Fibroblast of peridontal ligament (primary cell): ENCODE measurements around the gene SULT2B1.

ENCODE experiments used
- DNase-seq: peaks from one replicate; pipeline ENCODE4 v3.0.0-alpha.2; 2010; ENCODE audit errors: extremely low read depth

Gene SULT2B1

GRCh38 chr19:48634424-48635262, 82.7 kb downstream of the SULT2B1 start:
- peak; percentile 90 for DNase-seq

GRCh38 chr19:48635263-48635965, 83.4 kb downstream of the SULT2B1 start:
- DNase-seq: no peak

- DNase-seq: no peak
Measured at GRCh38 chr19:48635966-48636858, 84.2 kb downstream of the SULT2B1 start.

- no peak for DNase-seq
Measured at GRCh38 chr19:48636859-48637448, 85.0 kb downstream of the SULT2B1 start, which contains the start of gene DBP. Gene DBP (minus strand): TSS chr19:48637379. CDS start chr19:48636994, 385 bp downstream.

- peak; percentile 98 for DNase-seq
Measured at GRCh38 chr19:48637449-48637947, 85.5 kb downstream of the SULT2B1 start.

GRCh38 chr19:48637948-48638830, 86.2 kb downstream of the SULT2B1 start:
- DNase-seq: peak; percentile 96

GRCh38 chr19:48638831-48639381, 86.9 kb downstream of the SULT2B1 start:
- DNase-seq: no peak

GRCh38 chr19:48639483-48640375, 87.8 kb downstream of the SULT2B1 start:
- DNase-seq: no peak

- no peak for DNase-seq
Measured at GRCh38 chr19:48641850-48642249, 89.9 kb downstream of the SULT2B1 start.

GRCh38 chr19:48642862-48643261, 90.9 kb downstream of the SULT2B1 start:
- DNase-seq: no peak

- no peak for DNase-seq
Measured at GRCh38 chr19:48644355-48644754, 92.4 kb downstream of the SULT2B1 start.

- peak; percentile 62 for DNase-seq
Measured at GRCh38 chr19:48644839-48645619, 93.1 kb downstream of the SULT2B1 start.

- no peak for DNase-seq
Measured at GRCh38 chr19:48645620-48646000, 93.6 kb downstream of the SULT2B1 start.

GRCh38 chr19:48646001-48646721, 94.2 kb downstream of the SULT2B1 start, which contains the start of gene CA11:
Gene CA11 (minus strand): TSS chr19:48646187. CDS start chr19:48645632, 555 bp downstream.
- peak; percentile 63 for DNase-seq

GRCh38 chr19:48646722-48647216, 94.8 kb downstream of the SULT2B1 start:
- DNase-seq: no peak

- no peak for DNase-seq
Measured at GRCh38 chr19:48648134-48648533, 96.2 kb downstream of the SULT2B1 start.
